LNCAP (cell line): Measurements from ENCODE around the gene CRYL1.

Experiments
- CTCF ChIP-seq: fragments of 450-650 bp; IDR thresholded peaks from 2 replicates; pipeline ENCODE4 v1.5.1; 2017; ENCODE audit warnings: mild to moderate bottlenecking

CRYL1 gene

DNA sequence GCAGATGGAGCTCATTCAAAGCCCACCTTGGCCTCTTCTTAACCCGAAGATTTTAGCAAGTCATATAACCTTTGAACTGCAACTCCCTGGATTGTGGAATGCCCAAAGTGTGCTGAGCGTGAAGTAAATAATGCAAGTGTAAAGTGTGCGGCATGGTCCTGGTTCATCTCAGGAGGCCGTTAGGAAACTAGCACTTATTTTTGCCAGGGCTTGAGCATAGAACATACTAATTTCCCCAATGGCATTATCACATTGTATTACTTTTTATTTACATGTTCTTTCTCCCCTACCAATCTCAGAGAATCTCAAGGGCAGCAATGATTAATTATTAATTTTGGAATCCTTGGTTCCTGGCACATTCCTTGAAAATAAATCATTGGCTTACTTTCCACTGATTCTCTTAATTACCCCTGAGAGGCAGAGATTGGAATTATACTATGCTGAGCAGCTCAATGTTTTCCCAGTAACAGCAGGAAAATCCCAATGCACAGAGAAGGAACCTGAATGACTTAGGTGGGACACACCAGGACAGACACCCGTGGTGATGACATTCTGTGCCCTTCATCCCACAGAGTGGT, 164.7 kb downstream of the CRYL1 start:
- no peak for TF ChIP-seq CTCF

DNA sequence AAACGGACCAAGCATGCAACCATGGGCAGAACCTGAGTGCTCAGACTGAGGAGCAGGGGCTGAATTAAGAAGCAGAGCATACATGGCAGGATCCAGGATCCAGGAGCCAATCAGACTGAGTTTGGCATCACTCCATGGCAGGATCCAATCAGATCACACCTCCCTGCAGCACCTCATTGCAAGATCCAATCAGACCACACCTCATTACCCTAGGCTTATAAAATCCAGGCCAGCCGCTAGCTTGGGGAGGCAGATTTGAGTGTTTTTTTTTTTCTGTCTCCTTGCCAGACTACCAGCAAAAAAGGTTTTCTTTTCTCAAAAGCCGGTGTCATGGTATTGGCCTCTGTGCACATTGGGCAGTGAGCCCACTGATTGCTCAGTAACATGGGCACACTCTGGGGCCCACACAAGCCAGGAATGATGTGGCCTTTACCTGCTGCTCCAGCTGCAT, 165.6 kb downstream of the CRYL1 start:
- no peak for TF ChIP-seq CTCF

GRCh38 chr13:20359335-20359734, 166.3 kb downstream of the CRYL1 start:
- no peak for TF ChIP-seq CTCF

DNA sequence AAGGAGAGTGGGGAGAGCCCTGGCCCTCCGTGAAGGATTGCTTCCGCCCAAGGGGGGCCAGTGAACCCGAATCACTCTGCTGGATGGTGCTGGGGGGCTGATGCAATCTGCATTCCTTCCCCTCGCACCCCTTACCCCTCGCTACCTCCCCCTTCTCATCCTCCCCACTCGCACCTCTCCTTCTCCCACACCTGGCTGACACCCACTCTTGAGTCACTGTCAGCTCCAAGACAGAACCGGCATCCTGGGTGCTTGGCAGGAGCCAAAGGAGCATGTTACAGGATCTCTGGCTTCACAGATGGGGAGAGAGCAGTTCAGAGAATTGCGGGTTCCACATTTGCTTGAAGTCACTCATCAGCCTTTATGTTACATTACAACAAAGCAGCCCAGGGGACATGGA, 167.6 kb downstream of the CRYL1 start:
- TF ChIP-seq CTCF, result no peak

- TF ChIP-seq CTCF, result no peak
Observed at GRCh38 chr13:20356444-20356843, 169.2 kb downstream of the CRYL1 start.

DNA sequence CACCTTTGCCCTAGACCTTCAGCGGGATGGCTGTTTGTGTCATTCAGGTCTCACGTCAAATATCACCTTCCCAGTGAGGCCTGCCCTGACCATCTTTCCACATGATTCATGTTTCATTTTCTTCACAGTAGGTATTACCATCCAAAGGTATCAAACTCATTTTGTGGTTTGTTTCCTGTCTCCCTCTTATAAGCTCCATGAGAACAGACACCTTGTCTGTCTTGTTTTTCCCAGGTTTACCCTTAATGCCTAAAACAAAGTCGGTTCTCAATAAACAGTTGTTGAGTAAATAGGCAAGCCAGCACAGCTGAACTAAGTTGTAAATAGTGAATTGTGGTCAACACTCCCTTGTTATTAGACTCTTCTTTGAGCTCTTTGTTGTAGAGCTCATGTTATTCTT, 170.9 kb downstream of the CRYL1 start:
- no peak for TF ChIP-seq CTCF

DNA sequence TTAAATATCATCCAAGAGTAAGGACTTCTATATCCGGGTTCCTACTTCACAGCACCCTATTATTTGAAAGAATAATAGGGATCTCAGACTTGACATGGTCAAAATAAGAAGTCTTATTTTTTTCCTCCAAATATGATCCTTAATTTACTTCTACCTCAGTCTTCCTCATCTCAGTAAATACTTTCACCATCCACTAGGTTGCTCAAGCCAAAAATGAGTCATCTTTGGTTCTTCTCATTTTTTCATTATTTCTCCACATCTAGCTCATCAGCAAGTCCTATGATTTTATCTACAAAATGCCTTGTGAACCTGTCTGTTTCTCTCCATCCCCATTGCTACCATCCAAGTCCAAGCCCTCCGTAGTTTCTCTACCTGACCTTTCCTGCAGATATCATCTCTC, 171.7 kb downstream of the CRYL1 start:
- TF ChIP-seq CTCF, result no peak
